Glutamatergic neuron (in vitro differentiated cells): ENCODE data around the gene DEFB123. TPM values are rescaled to one million over a fixed set of nuclear protein-coding genes. Genes with fewer than 3 reads are reported as not detected.

Experiments
- DNase-seq: peaks from one replicate; pipeline ENCODE4 v3.0.0; 2022
- H3K27ac Mint-ChIP-seq: one replicate; pipeline ENCODE4 v1.8.0; 2020; ENCODE audit warnings: mild to moderate bottlenecking, mixed read lengths, inconsistent platforms; ENCODE audit not compliant: unreplicated experiment
- H3K27me3 Mint-ChIP-seq: one replicate; pipeline ENCODE4 v1.8.0; 2020; ENCODE audit warnings: mild to moderate bottlenecking, moderate library complexity, mixed read lengths, inconsistent platforms; ENCODE audit not compliant: unreplicated experiment
- H3K36me3 Mint-ChIP-seq: one replicate; pipeline ENCODE4 v1.8.0; 2020; ENCODE audit warnings: mild to moderate bottlenecking, mixed read lengths, inconsistent platforms; ENCODE audit not compliant: unreplicated experiment
- H3K4me1 Mint-ChIP-seq: one replicate; pipeline ENCODE4 v1.8.0; 2020; ENCODE audit warnings: mild to moderate bottlenecking, low read depth, mixed read lengths, inconsistent platforms; ENCODE audit not compliant: unreplicated experiment
- H3K4me3 Mint-ChIP-seq: one replicate; pipeline ENCODE4 v1.8.0; 2020; ENCODE audit warnings: mild to moderate bottlenecking, mixed read lengths, inconsistent platforms; ENCODE audit not compliant: unreplicated experiment
- H3K9me3 Mint-ChIP-seq: one replicate; pipeline ENCODE4 v1.8.0; 2020; ENCODE audit warnings: mild to moderate bottlenecking, moderate library complexity, mixed read lengths, inconsistent platforms; ENCODE audit not compliant: unreplicated experiment
- total RNA-seq: library from RNA; stranded (reverse); fragmentation: NEBNext Ultra II Directional; extraction: Animal tissue kit (Norgen Biotek cat#: 25700); gene quantifications from one replicate; pipeline ENCODE4 v1.2.1, GENCODE V29; 2021; ENCODE audit not compliant: unreplicated experiment
- TF ChIP-seq, protein P1 (sequence below): fragments of 200-600 bp; sonication (generic); IDR thresholded peaks from one replicate; pipeline ENCODE4 v1.5.0; 2021; ENCODE audit not compliant: partially characterized antibody, unreplicated experiment

The DEFB123 gene
- total RNA-seq, 1 donor from 2014 or later, result not detected

DNA sequence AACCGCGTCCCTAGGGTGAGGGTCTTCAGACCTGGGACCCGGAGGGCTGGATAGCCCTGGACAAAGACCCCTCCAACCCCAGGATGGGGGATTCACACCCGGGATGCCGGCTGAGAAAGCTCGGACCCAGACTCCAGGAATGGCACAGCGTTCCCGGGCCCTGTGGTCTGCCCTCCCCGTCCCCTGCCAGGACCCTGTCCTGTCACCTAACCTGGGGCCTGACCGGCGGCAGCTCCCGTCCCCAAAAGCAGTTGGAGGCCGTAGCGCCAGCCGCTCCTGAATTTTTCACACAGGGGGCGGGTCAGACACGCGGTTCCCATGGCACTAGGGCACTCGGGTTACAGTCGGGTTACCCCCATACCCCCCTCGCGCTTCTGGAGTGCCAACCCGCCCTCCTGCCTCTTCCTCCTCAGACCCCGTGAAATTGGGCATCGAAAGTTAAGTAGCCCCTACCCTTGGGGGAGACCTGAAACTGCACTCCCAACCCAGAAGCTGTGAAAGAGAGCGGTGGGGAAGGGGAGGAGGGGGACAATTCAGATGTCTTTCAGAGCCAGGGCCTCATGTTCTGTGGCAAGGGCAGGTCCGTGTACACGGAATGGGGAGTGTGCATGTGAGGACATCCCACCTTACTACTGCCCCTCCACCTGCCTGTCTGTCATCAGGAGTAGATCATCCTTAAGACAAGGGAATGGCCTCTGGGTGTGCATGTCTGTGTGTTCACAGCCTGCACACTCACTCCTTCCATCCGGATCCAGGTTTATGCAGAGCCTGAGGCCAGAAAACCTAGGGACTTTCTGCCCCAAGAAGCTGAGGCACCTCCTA is 35.3 kb downstream of the DEFB123 start:
- TF ChIP-seq, protein P1, sequence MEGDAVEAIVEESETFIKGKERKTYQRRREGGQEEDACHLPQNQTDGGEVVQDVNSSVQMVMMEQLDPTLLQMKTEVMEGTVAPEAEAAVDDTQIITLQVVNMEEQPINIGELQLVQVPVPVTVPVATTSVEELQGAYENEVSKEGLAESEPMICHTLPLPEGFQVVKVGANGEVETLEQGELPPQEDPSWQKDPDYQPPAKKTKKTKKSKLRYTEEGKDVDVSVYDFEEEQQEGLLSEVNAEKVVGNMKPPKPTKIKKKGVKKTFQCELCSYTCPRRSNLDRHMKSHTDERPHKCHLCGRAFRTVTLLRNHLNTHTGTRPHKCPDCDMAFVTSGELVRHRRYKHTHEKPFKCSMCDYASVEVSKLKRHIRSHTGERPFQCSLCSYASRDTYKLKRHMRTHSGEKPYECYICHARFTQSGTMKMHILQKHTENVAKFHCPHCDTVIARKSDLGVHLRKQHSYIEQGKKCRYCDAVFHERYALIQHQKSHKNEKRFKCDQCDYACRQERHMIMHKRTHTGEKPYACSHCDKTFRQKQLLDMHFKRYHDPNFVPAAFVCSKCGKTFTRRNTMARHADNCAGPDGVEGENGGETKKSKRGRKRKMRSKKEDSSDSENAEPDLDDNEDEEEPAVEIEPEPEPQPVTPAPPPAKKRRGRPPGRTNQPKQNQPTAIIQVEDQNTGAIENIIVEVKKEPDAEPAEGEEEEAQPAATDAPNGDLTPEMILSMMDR, result no peak
- H3K27ac Mint-ChIP-seq, result no peak overlapping the region
- H3K4me3 Mint-ChIP-seq, result peak overlapping the region; percentile 79
- peaks cover 16% of the 10 kb centered on the region for H3K9me3 Mint-ChIP-seq
- peak; percentile 40 for DNase-seq
- peaks cover 8% of the 10 kb centered on the region for H3K4me1 Mint-ChIP-seq
- peaks cover 30% of the 10 kb centered on the region for H3K27me3 Mint-ChIP-seq
- H3K36me3 Mint-ChIP-seq, result peaks cover 19% of the 10 kb centered on the region

DNA sequence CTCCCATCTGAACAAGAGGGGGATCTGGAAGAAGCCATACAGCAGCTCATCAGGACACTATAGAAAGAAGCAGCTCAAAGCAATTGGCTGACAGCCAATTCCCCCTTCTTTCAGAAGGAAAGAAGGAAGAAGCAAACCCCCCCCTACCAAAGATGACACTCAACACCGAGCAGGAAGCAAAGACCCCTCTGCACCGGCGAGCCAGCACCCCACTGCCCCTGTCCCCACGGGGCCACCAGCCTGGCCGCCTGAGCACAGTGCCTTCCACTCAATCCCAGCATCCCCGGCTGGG is 35.8 kb downstream of the DEFB123 start:
- Mint-ChIP-seq H3K4me1 (peaks cover 8% of the 10 kb centered on the region), H3K36me3 (peaks cover 19% of the 10 kb centered on the region), H3K27ac (no peak overlapping the region), H3K27me3 (peaks cover 30% of the 10 kb centered on the region), H3K4me3 (peak overlapping the region; percentile 79), H3K9me3 (peaks cover 16% of the 10 kb centered on the region)
- DNase-seq, result no peak
- TF ChIP-seq, protein P1, result no peak

DNA sequence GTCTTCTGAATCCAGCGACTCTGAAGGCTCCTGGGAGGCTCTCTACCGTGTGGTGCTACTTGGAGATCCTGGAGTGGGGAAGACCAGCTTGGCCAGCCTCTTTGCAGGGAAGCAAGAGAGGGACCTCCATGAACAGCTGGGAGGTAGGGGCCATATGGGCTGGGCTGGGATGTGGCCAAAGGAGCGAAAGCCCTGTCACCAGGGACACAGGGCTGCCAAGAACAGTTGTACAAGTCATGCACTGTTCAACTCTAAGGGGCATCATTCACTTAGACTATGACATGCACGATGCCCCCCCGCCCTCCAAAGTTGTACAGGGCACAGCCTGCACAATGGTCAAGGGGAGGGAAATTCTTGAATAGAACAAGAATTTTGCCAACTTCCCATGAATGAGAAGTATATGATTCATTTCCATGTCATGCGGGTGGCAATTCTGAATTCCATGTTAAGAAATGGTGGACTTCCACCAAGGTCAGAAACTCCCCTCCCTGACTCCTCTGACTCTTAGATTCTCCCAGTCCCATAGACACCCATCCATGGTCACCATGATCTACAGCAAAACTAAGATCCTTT is 36.3 kb downstream of the DEFB123 start:
- Mint-ChIP-seq H3K4me3 (no peak overlapping the region), H3K4me1 (peaks cover 8% of the 10 kb centered on the region), H3K27ac (no peak overlapping the region), H3K27me3 (peaks cover 31% of the 10 kb centered on the region), H3K9me3 (peaks cover 16% of the 10 kb centered on the region), H3K36me3 (peaks cover 19% of the 10 kb centered on the region)
- TF ChIP-seq, protein P1, result no peak
- DNase-seq, result peak; percentile 51

DNA sequence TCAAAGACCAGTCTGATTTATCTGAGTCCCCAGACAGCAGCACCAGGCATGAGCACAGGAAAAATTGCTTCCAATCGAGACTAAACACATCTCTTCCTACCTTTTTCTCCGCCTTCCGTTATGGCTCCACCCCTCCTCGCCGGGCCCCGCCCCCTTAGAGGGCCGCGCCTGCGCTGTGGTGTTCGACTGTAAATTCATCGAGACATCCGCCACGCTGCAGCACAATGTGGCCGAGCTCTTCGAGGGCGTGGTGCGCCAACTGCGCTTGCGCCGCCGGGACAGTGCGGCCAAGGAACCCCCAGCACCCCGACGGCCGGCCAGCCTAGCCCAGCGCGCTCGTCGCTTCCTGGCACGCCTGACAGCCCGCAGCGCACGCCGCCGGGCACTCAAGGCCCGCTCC is 43.6 kb downstream of the DEFB123 start:
- no peak overlapping the region for H3K27ac Mint-ChIP-seq
- peaks cover 19% of the 10 kb centered on the region for H3K27me3 Mint-ChIP-seq
- H3K9me3 Mint-ChIP-seq, result peaks cover 2% of the 10 kb centered on the region
- H3K36me3 Mint-ChIP-seq, result peaks cover 7% of the 10 kb centered on the region
- TF ChIP-seq, protein P1, result no peak
- H3K4me3 Mint-ChIP-seq, result peak overlapping the region; percentile 49
- no peaks in the 10 kb centered on the region for H3K4me1 Mint-ChIP-seq
- peak; percentile 88 for DNase-seq
